HL-60 (cell line): ENCODE data around the gene TAS2R13.
A peak's percentile ranks its signal among the peaks of the same experiment; 100 is the strongest.

Experiments used
- DNase-seq, 2 experiments: peaks; one replicate each; pipeline ENCODE4 v3.0.0-alpha.2; 2010 to 2020; ENCODE audit warnings: low read depth in 1 of 2, low spot score in 1 of 2
- H3K27ac ChIP-seq: fragments of 250-450 bp; sonication (Bioruptor Pico); replicated peaks from 2 replicates; pipeline ENCODE4 v1.5.1; 2020; ENCODE audit warnings: mild to moderate bottlenecking, moderate library complexity
- H3K27me3 ChIP-seq: fragments of 250-450 bp; sonication (Bioruptor Pico); 2 replicates; pipeline ENCODE4 v1.5.1; 2021; ENCODE audit warnings: mild to moderate bottlenecking, moderate library complexity; ENCODE audit not compliant: insufficient read depth, poor library complexity, severe bottlenecking
- H3K4me3 ChIP-seq: replicated peaks from 2 replicates; pipeline ENCODE4 v1.5.1; 2011; ENCODE audit warnings: mild to moderate bottlenecking, control low read depth, low read length; ENCODE audit not compliant: insufficient read depth
- GABPA ChIP-seq: IDR thresholded peaks from 2 replicates; pipeline ENCODE4 v1.6.1; 2012; ENCODE audit warnings: low read depth
- POLR2AphosphoS5 ChIP-seq: IDR thresholded peaks from 2 replicates; pipeline ENCODE4 v1.6.1; 2012; ENCODE audit warnings: low read depth
- SPI1 ChIP-seq: IDR thresholded peaks from 2 replicates; pipeline ENCODE4 v1.6.1; 2012; ENCODE audit warnings: low read depth, mild to moderate bottlenecking, borderline replicate concordance
- TF ChIP-seq, protein P1 (sequence below): IDR thresholded peaks from 2 replicates; pipeline ENCODE4 v1.6.1; 2012; ENCODE audit warnings: low read depth; ENCODE audit not compliant: insufficient replicate concordance
- TF ChIP-seq, protein P2 (sequence below): IDR thresholded peaks from one replicate; pipeline ENCODE4 v1.5.1; 2011; ENCODE audit warnings: low read length, control low read depth, inconsistent platforms; ENCODE audit not compliant: insufficient read depth

Gene TAS2R13

DNA sequence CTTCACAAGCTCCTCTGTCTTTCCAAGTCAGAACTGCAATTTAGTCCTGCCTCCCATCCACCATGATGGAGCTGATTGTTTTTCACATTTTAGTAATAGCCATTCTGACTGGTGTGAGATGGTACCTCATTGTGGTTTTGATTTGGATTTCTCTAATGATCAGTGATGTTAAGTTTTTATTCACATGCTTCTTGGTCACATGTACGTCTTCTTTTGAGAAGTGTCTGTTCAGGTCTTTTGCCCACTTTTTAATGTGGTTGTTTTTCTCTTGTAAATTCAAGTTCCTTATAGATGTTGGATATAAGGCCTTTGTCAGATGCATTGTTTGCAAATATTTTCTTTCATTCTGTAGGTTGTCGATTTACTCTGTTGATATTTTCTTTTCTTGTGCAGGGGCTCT lies 33.8 kb upstream of the TAS2R13 start:
- no peak overlapping the region for H3K4me3 ChIP-seq
- H3K27me3 ChIP-seq = no peaks in the 10 kb centered on the region
- H3K27ac ChIP-seq = no peak overlapping the region
- TF ChIP-seq, protein P1, sequence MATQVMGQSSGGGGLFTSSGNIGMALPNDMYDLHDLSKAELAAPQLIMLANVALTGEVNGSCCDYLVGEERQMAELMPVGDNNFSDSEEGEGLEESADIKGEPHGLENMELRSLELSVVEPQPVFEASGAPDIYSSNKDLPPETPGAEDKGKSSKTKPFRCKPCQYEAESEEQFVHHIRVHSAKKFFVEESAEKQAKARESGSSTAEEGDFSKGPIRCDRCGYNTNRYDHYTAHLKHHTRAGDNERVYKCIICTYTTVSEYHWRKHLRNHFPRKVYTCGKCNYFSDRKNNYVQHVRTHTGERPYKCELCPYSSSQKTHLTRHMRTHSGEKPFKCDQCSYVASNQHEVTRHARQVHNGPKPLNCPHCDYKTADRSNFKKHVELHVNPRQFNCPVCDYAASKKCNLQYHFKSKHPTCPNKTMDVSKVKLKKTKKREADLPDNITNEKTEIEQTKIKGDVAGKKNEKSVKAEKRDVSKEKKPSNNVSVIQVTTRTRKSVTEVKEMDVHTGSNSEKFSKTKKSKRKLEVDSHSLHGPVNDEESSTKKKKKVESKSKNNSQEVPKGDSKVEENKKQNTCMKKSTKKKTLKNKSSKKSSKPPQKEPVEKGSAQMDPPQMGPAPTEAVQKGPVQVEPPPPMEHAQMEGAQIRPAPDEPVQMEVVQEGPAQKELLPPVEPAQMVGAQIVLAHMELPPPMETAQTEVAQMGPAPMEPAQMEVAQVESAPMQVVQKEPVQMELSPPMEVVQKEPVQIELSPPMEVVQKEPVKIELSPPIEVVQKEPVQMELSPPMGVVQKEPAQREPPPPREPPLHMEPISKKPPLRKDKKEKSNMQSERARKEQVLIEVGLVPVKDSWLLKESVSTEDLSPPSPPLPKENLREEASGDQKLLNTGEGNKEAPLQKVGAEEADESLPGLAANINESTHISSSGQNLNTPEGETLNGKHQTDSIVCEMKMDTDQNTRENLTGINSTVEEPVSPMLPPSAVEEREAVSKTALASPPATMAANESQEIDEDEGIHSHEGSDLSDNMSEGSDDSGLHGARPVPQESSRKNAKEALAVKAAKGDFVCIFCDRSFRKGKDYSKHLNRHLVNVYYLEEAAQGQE = no peak
- TF ChIP-seq, protein P2, sequence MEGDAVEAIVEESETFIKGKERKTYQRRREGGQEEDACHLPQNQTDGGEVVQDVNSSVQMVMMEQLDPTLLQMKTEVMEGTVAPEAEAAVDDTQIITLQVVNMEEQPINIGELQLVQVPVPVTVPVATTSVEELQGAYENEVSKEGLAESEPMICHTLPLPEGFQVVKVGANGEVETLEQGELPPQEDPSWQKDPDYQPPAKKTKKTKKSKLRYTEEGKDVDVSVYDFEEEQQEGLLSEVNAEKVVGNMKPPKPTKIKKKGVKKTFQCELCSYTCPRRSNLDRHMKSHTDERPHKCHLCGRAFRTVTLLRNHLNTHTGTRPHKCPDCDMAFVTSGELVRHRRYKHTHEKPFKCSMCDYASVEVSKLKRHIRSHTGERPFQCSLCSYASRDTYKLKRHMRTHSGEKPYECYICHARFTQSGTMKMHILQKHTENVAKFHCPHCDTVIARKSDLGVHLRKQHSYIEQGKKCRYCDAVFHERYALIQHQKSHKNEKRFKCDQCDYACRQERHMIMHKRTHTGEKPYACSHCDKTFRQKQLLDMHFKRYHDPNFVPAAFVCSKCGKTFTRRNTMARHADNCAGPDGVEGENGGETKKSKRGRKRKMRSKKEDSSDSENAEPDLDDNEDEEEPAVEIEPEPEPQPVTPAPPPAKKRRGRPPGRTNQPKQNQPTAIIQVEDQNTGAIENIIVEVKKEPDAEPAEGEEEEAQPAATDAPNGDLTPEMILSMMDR = no peak
- TF ChIP-seq POLR2AphosphoS5 (no peak), SPI1 (no peak), GABPA (no peak)
- DNase-seq = no peak

GRCh38 chr12:10941916-10942607 lies 32.7 kb upstream of the TAS2R13 start:
- H3K27me3 ChIP-seq = no peaks in the 10 kb centered on the region
- H3K4me3 ChIP-seq = no peak overlapping the region
- TF ChIP-seq, protein P2 = no peak
- TF ChIP-seq POLR2AphosphoS5 = no peak
- TF ChIP-seq GABPA = no peak
- TF ChIP-seq, protein P1 = no peak
- no peak for TF ChIP-seq SPI1
- peak in 1 of 2 experiments; percentile 7 for DNase-seq
- no peak overlapping the region for H3K27ac ChIP-seq

- H3K27ac ChIP-seq = no peak overlapping the region
- H3K4me3 ChIP-seq = no peak overlapping the region
- DNase-seq = no peak
- no peaks in the 10 kb centered on the region for H3K27me3 ChIP-seq
- no peak for TF ChIP-seq SPI1
- TF ChIP-seq POLR2AphosphoS5 = no peak
- no peak for TF ChIP-seq GABPA
- TF ChIP-seq, protein P1 = no peak
- TF ChIP-seq, protein P2 = no peak
These were observed 32.0 kb upstream of the TAS2R13 start for GRCh38 chr12:10941369-10941768.
